DOHH2 (cell line): Measurements from ENCODE around the gene GBE1.

ENCODE experiments used
- H3F3A ChIP-seq: fragments of 200-600 bp; sonication (generic), shearing (Covaris generic); 2 replicates; pipeline ENCODE4 v1.6.0; 2016; ENCODE audit warnings: antibody characterized with exemption, mild to moderate bottlenecking; ENCODE audit not compliant: control insufficient read depth, insufficient read depth
- H3K27ac ChIP-seq: fragments of 200-600 bp; sonication (generic); 2 replicates; pipeline ENCODE4 v1.5.1; 2014; ENCODE audit warnings: low read depth, mild to moderate bottlenecking, low read length, moderate library complexity
- H3K27me3 ChIP-seq: fragments of 200-600 bp; sonication (generic); 2 replicates; pipeline ENCODE4 v1.6.1; 2014; ENCODE audit warnings: mild to moderate bottlenecking, low read length, mixed read lengths; ENCODE audit not compliant: control insufficient read depth
- H3K36me3 ChIP-seq: fragments of 200-600 bp; sonication (generic); 2 replicates; pipeline ENCODE4 v1.6.1; 2014; ENCODE audit warnings: mild to moderate bottlenecking, low read length, moderate library complexity, mixed read lengths; ENCODE audit not compliant: control insufficient read depth
- H3K4me1 ChIP-seq: fragments of 200-600 bp; sonication (generic); 2 replicates; pipeline ENCODE4 v1.6.1; 2014; ENCODE audit warnings: mild to moderate bottlenecking, low read length, mixed read lengths; ENCODE audit not compliant: control insufficient read depth
- H3K4me2 ChIP-seq: fragments of 200-600 bp; sonication (generic); 2 replicates; pipeline ENCODE4 v1.6.0; 2014; ENCODE audit warnings: mild to moderate bottlenecking, low read length, moderate library complexity
- H3K4me3 ChIP-seq: fragments of 200-600 bp; sonication (generic); 2 replicates; pipeline ENCODE4 v1.5.1; 2014; ENCODE audit warnings: mild to moderate bottlenecking, low read length, mixed read lengths
- H3K79me2 ChIP-seq: fragments of 200-600 bp; sonication (generic); 2 replicates; pipeline ENCODE4 v1.6.1; 2014; ENCODE audit warnings: mild to moderate bottlenecking, low read length, mixed read lengths; ENCODE audit not compliant: control insufficient read depth
- H3K9me2 ChIP-seq: fragments of 200-600 bp; sonication (generic); replicated peaks from 2 replicates; pipeline ENCODE4 v1.6.1; 2014; ENCODE audit warnings: mild to moderate bottlenecking, low read length, mixed read lengths; ENCODE audit not compliant: control insufficient read depth
- H3K9me3 ChIP-seq: fragments of 200-600 bp; sonication (generic); 2 replicates; pipeline ENCODE4 v1.6.1; 2014; ENCODE audit warnings: antibody characterized with exemption, low read length, mixed read lengths; ENCODE audit not compliant: control insufficient read depth, insufficient read depth
- H4K20me1 ChIP-seq: fragments of 200-600 bp; sonication (generic); 2 replicates; pipeline ENCODE4 v1.6.0; 2014; ENCODE audit warnings: low read depth, mild to moderate bottlenecking, antibody characterized with exemption, low read length, moderate library complexity; ENCODE audit not compliant: control insufficient read depth, insufficient read depth
- EZH2phosphoT487 ChIP-seq: fragments of 200-600 bp; sonication (generic); IDR thresholded peaks from 2 replicates; pipeline ENCODE4 v1.6.1; 2017; ENCODE audit warnings: borderline replicate concordance, mild to moderate bottlenecking, antibody characterized with exemption, low read length, moderate library complexity, mixed read lengths
- TF ChIP-seq, protein P1 (sequence below): fragments of 200-600 bp; sonication (generic); IDR thresholded peaks from one replicate; pipeline ENCODE4 v1.5.1; 2014; ENCODE audit warnings: antibody characterized with exemption, mild to moderate bottlenecking, low read depth, low read length; ENCODE audit not compliant: poor library complexity, severe bottlenecking

The GBE1 gene

DNA sequence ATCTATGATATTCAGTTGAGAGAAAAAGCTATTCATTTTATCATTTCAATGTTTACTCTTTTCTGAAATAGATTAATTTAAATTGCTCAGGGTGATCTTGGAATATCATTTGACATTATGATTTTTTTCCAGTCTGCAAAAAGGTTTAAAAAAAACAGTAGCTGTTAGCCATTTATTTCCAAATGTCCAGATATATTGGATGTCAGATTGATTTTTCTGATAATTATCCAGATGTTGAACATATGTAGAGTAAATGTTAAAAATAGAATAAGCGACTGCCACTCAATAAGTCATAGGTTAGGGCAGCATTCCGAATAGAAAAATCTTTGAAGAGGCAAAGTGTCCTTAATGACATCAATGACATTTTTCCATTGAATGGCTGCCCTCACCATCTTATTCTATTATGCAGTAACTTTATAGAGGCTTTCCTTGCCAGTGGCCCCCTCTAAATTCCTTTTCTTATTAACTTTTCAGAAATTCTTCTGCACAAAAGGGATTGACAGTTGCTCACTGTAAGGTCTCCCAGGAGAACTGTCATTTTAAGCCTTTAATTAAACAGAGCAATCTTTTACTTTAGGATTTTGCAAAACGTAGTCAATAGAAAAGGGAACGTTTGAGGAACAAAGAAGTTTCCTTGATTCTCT is 316.5 kb downstream of the GBE1 start:
- no peaks in the 10 kb centered on the region for H3K79me2 ChIP-seq
- H3K9me2 ChIP-seq = no peaks in the 10 kb centered on the region
- H3K9me3 ChIP-seq = no peaks in the 10 kb centered on the region
- no peaks in the 10 kb centered on the region for H4K20me1 ChIP-seq
- TF ChIP-seq EZH2phosphoT487 = no peak
- TF ChIP-seq, protein P1, sequence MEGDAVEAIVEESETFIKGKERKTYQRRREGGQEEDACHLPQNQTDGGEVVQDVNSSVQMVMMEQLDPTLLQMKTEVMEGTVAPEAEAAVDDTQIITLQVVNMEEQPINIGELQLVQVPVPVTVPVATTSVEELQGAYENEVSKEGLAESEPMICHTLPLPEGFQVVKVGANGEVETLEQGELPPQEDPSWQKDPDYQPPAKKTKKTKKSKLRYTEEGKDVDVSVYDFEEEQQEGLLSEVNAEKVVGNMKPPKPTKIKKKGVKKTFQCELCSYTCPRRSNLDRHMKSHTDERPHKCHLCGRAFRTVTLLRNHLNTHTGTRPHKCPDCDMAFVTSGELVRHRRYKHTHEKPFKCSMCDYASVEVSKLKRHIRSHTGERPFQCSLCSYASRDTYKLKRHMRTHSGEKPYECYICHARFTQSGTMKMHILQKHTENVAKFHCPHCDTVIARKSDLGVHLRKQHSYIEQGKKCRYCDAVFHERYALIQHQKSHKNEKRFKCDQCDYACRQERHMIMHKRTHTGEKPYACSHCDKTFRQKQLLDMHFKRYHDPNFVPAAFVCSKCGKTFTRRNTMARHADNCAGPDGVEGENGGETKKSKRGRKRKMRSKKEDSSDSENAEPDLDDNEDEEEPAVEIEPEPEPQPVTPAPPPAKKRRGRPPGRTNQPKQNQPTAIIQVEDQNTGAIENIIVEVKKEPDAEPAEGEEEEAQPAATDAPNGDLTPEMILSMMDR = no peak
- no peak overlapping the region for H3K4me2 ChIP-seq
- no peak overlapping the region for H3K4me3 ChIP-seq
- no peaks in the 10 kb centered on the region for H3K4me1 ChIP-seq
- no peaks in the 10 kb centered on the region for H3F3A ChIP-seq
- H3K36me3 ChIP-seq = no peaks in the 10 kb centered on the region
- no peaks in the 10 kb centered on the region for H3K27me3 ChIP-seq
- no peak overlapping the region for H3K27ac ChIP-seq

DNA sequence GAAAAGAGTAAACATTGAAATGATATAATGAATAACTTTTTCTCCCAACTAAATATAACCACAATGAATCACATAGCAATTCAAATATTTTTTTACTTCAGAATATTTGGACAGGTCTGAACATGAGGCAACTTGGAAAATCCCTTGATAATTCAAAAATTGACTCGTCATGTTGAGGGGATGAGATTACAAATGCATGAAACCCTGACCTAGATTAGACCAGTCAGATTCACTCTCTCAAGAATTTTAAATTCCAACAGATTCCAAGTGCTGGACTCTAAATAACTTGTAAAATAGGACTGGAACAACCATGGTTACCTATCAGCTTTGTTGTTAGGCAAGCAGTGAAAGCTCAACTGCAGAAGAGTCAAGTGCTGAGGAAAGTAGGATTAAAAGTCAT is 317.5 kb downstream of the GBE1 start:
- no peak for TF ChIP-seq EZH2phosphoT487
- TF ChIP-seq, protein P1 = no peak

DNA sequence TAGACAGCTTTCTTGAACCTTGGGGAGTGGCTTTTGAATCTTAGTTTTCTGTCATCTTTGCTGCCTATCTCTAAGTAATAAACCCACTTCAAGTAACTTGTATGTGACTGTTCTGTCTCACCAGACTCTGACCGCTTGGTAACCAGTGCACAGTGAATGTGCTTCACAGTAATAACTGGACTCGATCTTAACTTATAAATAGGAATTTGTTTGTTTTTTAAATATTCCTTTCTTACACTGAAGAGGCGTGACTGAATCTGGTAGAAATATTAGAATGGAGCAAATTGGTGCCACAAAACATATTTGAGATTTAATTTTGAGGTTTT is 318.0 kb downstream of the GBE1 start:
- Histone ChIP-seq H4K20me1 (no peaks in the 10 kb centered on the region), H3K4me2 (no peak overlapping the region), H3K9me2 (no peaks in the 10 kb centered on the region), H3F3A (no peaks in the 10 kb centered on the region), H3K27me3 (no peaks in the 10 kb centered on the region), H3K79me2 (no peaks in the 10 kb centered on the region), H3K27ac (no peak overlapping the region), H3K9me3 (no peaks in the 10 kb centered on the region), H3K36me3 (no peaks in the 10 kb centered on the region), H3K4me1 (no peaks in the 10 kb centered on the region), H3K4me3 (no peak overlapping the region)
- TF ChIP-seq, protein P1 = no peak
- TF ChIP-seq EZH2phosphoT487 = no peak

More for the DNA sequence above, 317.5 kb downstream of the GBE1 start:
- Histone ChIP-seq H3K27ac (no peak overlapping the region), H3K36me3 (no peaks in the 10 kb centered on the region), H3K4me3 (no peak overlapping the region), H3K79me2 (no peaks in the 10 kb centered on the region), H3K4me2 (no peak overlapping the region), H3K4me1 (no peaks in the 10 kb centered on the region), H4K20me1 (no peaks in the 10 kb centered on the region), H3K9me2 (no peaks in the 10 kb centered on the region), H3K9me3 (no peaks in the 10 kb centered on the region), H3K27me3 (no peaks in the 10 kb centered on the region), H3F3A (no peaks in the 10 kb centered on the region)
